HEK293T (cell line): Measurements from ENCODE around the gene CAP2.

ENCODE experiments used
- BHLHE40 ChIP-seq: fragments of 450-650 bp; IDR thresholded peaks from 2 replicates; pipeline ENCODE4 v1.6.1; 2016; ENCODE audit warnings: mild to moderate bottlenecking, moderate library complexity, borderline replicate concordance
- ELF4 ChIP-seq: fragments of 450-650 bp; IDR thresholded peaks from 2 replicates; pipeline ENCODE4 v1.6.1; 2017; ENCODE audit warnings: antibody characterized with exemption
- NFRKB ChIP-seq: fragments of 450-650 bp; IDR thresholded peaks from 2 replicates; pipeline ENCODE4 v1.6.1; 2016; ENCODE audit warnings: mild to moderate bottlenecking, moderate library complexity
- TARDBP ChIP-seq: fragments of 450-650 bp; IDR thresholded peaks from 2 replicates; pipeline ENCODE4 v1.6.1; 2016
- ZNF384 ChIP-seq: fragments of 450-650 bp; IDR thresholded peaks from 2 replicates; pipeline ENCODE4 v1.6.1; 2016

GRCh38 chr6:17418281-17419188, 25.1 kb downstream of the CAP2 start:
- no peak for TF ChIP-seq NFRKB
- TF ChIP-seq ZNF384 = no peak
- TF ChIP-seq TARDBP = no peak
- TF ChIP-seq BHLHE40 = no peak
- no peak for TF ChIP-seq ELF4
